ENCODE results near the gene CHD9.

GRCh38 chr16:53069772-53070171 is 15.0 kb downstream of the CHD9 start:
- TF ChIP-seq CTCF (IDR thresholded peaks at IDR 0.05) (no peak), POLR2A (IDR thresholded peaks at IDR 0.05) (no peak)
